Neural cell (in vitro differentiated cells): ENCODE data around the gene PRXL2B. TPM values are rescaled to one million over a fixed set of nuclear protein-coding genes. Genes with fewer than 3 reads are reported as not detected.

Source experiments
- H2AFZ ChIP-seq: fragments of 200-600, 300-800 bp; sonication (generic), shearing (Covaris generic); 2 replicates; pipeline ENCODE4 v1.6.0; 2014; ENCODE audit warnings: low read depth, mild to moderate bottlenecking, antibody characterized with exemption, low read length, moderate library complexity
- H3F3A ChIP-seq: fragments of 200-600 bp; shearing (Covaris generic); 2 replicates; pipeline ENCODE4 v1.6.1; 2016; ENCODE audit warnings: mild to moderate bottlenecking, moderate library complexity, mixed read lengths, antibody characterized with exemption, low read length; ENCODE audit not compliant: insufficient read depth, poor library complexity, severe bottlenecking
- H3K27ac ChIP-seq: fragments of 200-600, 300-800 bp; sonication (generic), shearing (Covaris generic); 2 replicates; pipeline ENCODE4 v1.5.1; 2014; ENCODE audit warnings: mild to moderate bottlenecking, low read length, moderate library complexity
- H3K27me3 ChIP-seq: fragments of 300-800, 200-600 bp; sonication (generic), shearing (Covaris generic); 2 replicates; pipeline ENCODE4 v1.6.0; 2014; ENCODE audit warnings: mild to moderate bottlenecking, low read depth, low read length, moderate library complexity; ENCODE audit not compliant: insufficient read depth
- H3K36me3 ChIP-seq: fragments of 300-800, 200-600 bp; sonication (generic), shearing (Covaris generic); 2 replicates; pipeline ENCODE4 v1.5.1; 2014; ENCODE audit warnings: mild to moderate bottlenecking, antibody characterized with exemption, low read length, moderate library complexity; ENCODE audit not compliant: insufficient read depth
- H3K4me2 ChIP-seq: fragments of 300-800, 200-600 bp; sonication (generic), shearing (Covaris generic); 2 replicates; pipeline ENCODE4 v1.6.0; 2014; ENCODE audit warnings: mild to moderate bottlenecking, low read length
- H3K4me3 ChIP-seq: fragments of 300-800, 200-600 bp; sonication (generic), shearing (Covaris generic); 2 replicates; pipeline ENCODE4 v1.5.1; 2014; ENCODE audit warnings: mild to moderate bottlenecking, low read length, moderate library complexity
- H3K79me2 ChIP-seq: fragments of 200-600 bp; shearing (Covaris generic); replicated peaks from 2 replicates; pipeline ENCODE4 v1.6.0; 2014; ENCODE audit warnings: mild to moderate bottlenecking, low read length, moderate library complexity; ENCODE audit not compliant: insufficient read depth
- H3K9ac ChIP-seq: fragments of 300-800, 200-600 bp; sonication (generic), shearing (Covaris generic); 2 replicates; pipeline ENCODE4 v1.6.1; 2016; ENCODE audit warnings: mild to moderate bottlenecking, low read length, mixed read lengths
- H3K9me2 ChIP-seq: fragments of 200-600 bp; shearing (Covaris generic); 2 replicates; pipeline ENCODE4 v1.6.1; 2016; ENCODE audit warnings: mild to moderate bottlenecking, low read length, mixed read lengths; ENCODE audit not compliant: insufficient read depth
- H3K9me3 ChIP-seq: fragments of 200-600, 300-800 bp; sonication (generic), shearing (Covaris generic); 2 replicates; pipeline ENCODE4 v1.6.1; 2016; ENCODE audit warnings: mild to moderate bottlenecking, mixed run types, low read length, moderate library complexity, mixed read lengths
- H4K20me1 ChIP-seq: fragments of 200-600 bp; shearing (Covaris generic); 2 replicates; pipeline ENCODE4 v1.6.1; 2016; ENCODE audit warnings: mild to moderate bottlenecking, mixed run types; ENCODE audit not compliant: insufficient read depth
- CTCF ChIP-seq: fragments of 450-650 bp; IDR thresholded peaks from 2 replicates; pipeline ENCODE4 v1.5.1; 2014; ENCODE audit warnings: antibody characterized with exemption, mild to moderate bottlenecking, moderate library complexity; ENCODE audit not compliant: poor library complexity, severe bottlenecking
- EP300 ChIP-seq: fragments of 450-650 bp; conservative IDR thresholded peaks from 2 replicates; pipeline ENCODE4 v1.6.1; 2014; ENCODE audit warnings: antibody characterized with exemption, mild to moderate bottlenecking, moderate library complexity; ENCODE audit not compliant: poor library complexity, severe bottlenecking
- EZH2 ChIP-seq: fragments of 200-600, 300-800 bp; shearing (Covaris generic), sonication (generic); IDR thresholded peaks from 2 replicates; pipeline ENCODE4 v1.6.1; 2014; ENCODE audit warnings: antibody characterized with exemption, low read length, borderline replicate concordance, mild to moderate bottlenecking; ENCODE audit not compliant: insufficient read depth, poor library complexity, severe bottlenecking
- MXI1 ChIP-seq: fragments of 450-650 bp; conservative IDR thresholded peaks from 2 replicates; pipeline ENCODE4 v1.6.1; 2014; ENCODE audit warnings: antibody characterized with exemption, mild to moderate bottlenecking; ENCODE audit not compliant: poor library complexity, severe bottlenecking
- POLR2AphosphoS5 ChIP-seq: IDR thresholded peaks from 2 replicates; pipeline ENCODE4 v1.6.1; 2012
- RAD21 ChIP-seq: fragments of 450-650 bp; conservative IDR thresholded peaks from 2 replicates; pipeline ENCODE4 v1.6.1; 2014; ENCODE audit warnings: antibody characterized with exemption, mild to moderate bottlenecking, moderate library complexity
- SMC3 ChIP-seq: fragments of 450-650 bp; conservative IDR thresholded peaks from 2 replicates; pipeline ENCODE4 v1.6.1; 2014; ENCODE audit warnings: antibody characterized with exemption, mild to moderate bottlenecking, moderate library complexity; ENCODE audit not compliant: poor library complexity
- TAF1 ChIP-seq: IDR thresholded peaks from 2 replicates; pipeline ENCODE4 v1.6.1; 2012; ENCODE audit warnings: low read depth
- polyA plus RNA-seq: library from polyadenylated mRNA; depleted of rRNA; stranded (reverse); fragments of >200 nt; gene quantifications from 2 replicates; pipeline ENCODE4 v1.2.3, GENCODE V29; 2014
- TF ChIP-seq, protein P1 (sequence below): IDR thresholded peaks from 2 replicates; pipeline ENCODE4 v1.6.1; 2012; ENCODE audit warnings: borderline replicate concordance

Gene PRXL2B
- polyA plus RNA-seq, 1 donor from 2014 or later, result 29.0 TPM

DNA sequence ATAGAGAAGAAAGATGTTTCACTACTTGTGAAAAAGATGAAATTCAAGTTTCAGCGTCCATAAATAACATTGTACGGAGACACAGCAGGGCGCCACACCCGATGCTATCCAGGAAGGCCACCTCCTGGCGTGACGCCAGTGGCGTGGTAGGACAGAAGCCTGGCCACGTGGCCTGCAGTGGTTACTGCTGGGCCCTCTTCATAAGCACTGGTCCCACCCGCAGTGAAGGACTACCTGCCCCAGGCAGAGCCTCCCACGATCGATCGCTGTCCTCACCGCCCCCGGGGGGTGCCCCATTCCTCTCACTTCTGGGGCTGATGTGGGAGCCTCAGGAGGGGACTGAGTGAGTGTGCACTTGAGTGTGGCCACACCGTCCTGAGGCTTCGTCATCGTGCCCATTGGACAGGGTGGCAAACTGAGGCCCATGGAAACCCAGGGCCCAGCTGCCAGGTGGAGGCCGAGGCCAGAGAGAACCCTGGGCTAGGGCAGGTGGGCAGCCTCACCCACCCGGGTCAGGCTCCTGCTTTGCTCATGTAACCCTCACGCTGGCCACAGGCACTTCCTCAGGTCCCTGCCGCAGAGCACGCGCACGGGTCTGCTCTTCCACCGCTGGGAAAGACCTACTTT is 44.8 kb upstream of the PRXL2B start:
- Histone ChIP-seq H3K36me3 (no peaks in the 10 kb centered on the region), H3K4me3 (no peak overlapping the region), H3K27ac (no peak overlapping the region), H3K9ac (no peak overlapping the region), H3K79me2 (no peaks in the 10 kb centered on the region), H4K20me1 (no peaks in the 10 kb centered on the region), H3K4me2 (no peak overlapping the region), H2AFZ (no peak overlapping the region), H3K9me2 (no peaks in the 10 kb centered on the region), H3K27me3 (no peaks in the 10 kb centered on the region), H3F3A (peaks cover 2% of the 10 kb centered on the region), H3K9me3 (no peaks in the 10 kb centered on the region)
- no peak for TF ChIP-seq EZH2
- TF ChIP-seq CTCF, result no peak
- TF ChIP-seq SMC3, result no peak
- TF ChIP-seq RAD21, result no peak
- TF ChIP-seq POLR2AphosphoS5, result no peak
- no peak for TF ChIP-seq TAF1
- no peak for TF ChIP-seq MXI1
- TF ChIP-seq, protein P1, sequence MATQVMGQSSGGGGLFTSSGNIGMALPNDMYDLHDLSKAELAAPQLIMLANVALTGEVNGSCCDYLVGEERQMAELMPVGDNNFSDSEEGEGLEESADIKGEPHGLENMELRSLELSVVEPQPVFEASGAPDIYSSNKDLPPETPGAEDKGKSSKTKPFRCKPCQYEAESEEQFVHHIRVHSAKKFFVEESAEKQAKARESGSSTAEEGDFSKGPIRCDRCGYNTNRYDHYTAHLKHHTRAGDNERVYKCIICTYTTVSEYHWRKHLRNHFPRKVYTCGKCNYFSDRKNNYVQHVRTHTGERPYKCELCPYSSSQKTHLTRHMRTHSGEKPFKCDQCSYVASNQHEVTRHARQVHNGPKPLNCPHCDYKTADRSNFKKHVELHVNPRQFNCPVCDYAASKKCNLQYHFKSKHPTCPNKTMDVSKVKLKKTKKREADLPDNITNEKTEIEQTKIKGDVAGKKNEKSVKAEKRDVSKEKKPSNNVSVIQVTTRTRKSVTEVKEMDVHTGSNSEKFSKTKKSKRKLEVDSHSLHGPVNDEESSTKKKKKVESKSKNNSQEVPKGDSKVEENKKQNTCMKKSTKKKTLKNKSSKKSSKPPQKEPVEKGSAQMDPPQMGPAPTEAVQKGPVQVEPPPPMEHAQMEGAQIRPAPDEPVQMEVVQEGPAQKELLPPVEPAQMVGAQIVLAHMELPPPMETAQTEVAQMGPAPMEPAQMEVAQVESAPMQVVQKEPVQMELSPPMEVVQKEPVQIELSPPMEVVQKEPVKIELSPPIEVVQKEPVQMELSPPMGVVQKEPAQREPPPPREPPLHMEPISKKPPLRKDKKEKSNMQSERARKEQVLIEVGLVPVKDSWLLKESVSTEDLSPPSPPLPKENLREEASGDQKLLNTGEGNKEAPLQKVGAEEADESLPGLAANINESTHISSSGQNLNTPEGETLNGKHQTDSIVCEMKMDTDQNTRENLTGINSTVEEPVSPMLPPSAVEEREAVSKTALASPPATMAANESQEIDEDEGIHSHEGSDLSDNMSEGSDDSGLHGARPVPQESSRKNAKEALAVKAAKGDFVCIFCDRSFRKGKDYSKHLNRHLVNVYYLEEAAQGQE, result no peak
- TF ChIP-seq EP300, result no peak

DNA sequence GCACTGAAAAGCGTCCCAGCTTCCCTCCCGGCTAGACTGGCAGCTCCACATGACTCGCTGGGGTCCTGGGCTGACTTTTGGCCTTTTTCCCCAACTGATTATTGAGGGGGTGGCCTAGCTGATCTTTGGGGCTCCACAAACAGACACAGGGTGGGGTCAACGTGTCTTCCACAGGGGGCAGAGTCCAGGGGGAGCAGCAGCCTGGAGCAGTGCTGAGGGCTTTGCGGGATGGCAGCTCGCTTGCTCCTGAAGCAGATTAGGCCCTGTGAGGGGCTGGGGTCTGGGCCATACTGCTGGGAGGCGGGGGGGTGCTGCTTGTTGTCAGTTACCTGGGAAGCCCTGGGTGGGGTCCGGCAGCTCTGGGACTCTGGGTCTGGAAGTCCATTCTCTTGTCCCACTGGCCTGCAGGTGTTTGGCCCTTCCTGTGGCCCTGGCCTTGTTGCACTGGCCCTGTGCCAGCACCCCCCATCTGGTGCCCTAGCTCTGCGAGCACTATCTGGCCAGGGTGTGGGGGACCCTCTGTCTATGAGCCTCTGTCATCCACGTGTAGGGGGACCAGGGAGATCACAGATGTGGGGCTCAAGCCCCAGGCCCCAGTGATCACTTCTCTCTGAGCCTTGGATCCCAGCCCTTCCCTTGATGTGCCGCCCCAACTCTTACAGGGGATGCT is 44.2 kb upstream of the PRXL2B start:
- H3K9ac ChIP-seq, result no peak overlapping the region
- H3K9me2 ChIP-seq, result no peaks in the 10 kb centered on the region
- H2AFZ ChIP-seq, result no peak overlapping the region
- H4K20me1 ChIP-seq, result no peaks in the 10 kb centered on the region
- no peak overlapping the region for H3K4me3 ChIP-seq
- no peak overlapping the region for H3K27ac ChIP-seq
- no peak for TF ChIP-seq MXI1
- TF ChIP-seq CTCF, result no peak
- TF ChIP-seq POLR2AphosphoS5, result no peak
- TF ChIP-seq EZH2, result no peak
- no peak for TF ChIP-seq SMC3
- TF ChIP-seq, protein P1, result no peak
- no peaks in the 10 kb centered on the region for H3K27me3 ChIP-seq
- H3K9me3 ChIP-seq, result no peaks in the 10 kb centered on the region
- no peaks in the 10 kb centered on the region for H3K36me3 ChIP-seq
- H3K4me2 ChIP-seq, result no peak overlapping the region
- H3K79me2 ChIP-seq, result no peaks in the 10 kb centered on the region
- H3F3A ChIP-seq, result peaks cover 2% of the 10 kb centered on the region
